ENCODE results near the gene ABCB8.

ABCB8 gene

GRCh38 chr7:151091988-151092387 lies 63.7 kb downstream of the ABCB8 start:
- no peak overlapping the region for H3K27ac ChIP-seq (ENCODE audit: low read depth in 2 of 2, low read length in 2 of 2)
- no peak overlapping the region for H3K4me3 ChIP-seq (ENCODE audit: low read length in 2 of 2)
- H3K4me1 ChIP-seq (ENCODE audit: control insufficient read depth in 2 of 2, insufficient read depth in 2 of 2, low read length in 2 of 2), result peaks cover 22 to 30% of the 10 kb centered on the region in 2 donors
- H3K36me3 ChIP-seq (ENCODE audit: control insufficient read depth in 2 of 2, insufficient read depth in 2 of 2, low read length in 2 of 2), result no peaks in the 10 kb centered on the region
- H3K9ac ChIP-seq (ENCODE audit: low read depth in 1 of 2, low read length in 2 of 2), result no peak overlapping the region
- H3K9me3 ChIP-seq (ENCODE audit: control insufficient read depth in 2 of 2, low read length in 2 of 2), result no peaks in the 10 kb centered on the region
- no peaks in the 10 kb centered on the region for H3K27me3 ChIP-seq (ENCODE audit: control insufficient read depth in 2 of 2, insufficient read depth in 2 of 2, low read length in 2 of 2)

GRCh38 chr7:151093748-151094147 lies 65.5 kb downstream of the ABCB8 start:
- Histone ChIP-seq H3K9ac (ENCODE audit: low read depth in 1 of 2, low read length in 2 of 2) (no peak overlapping the region), H3K4me1 (ENCODE audit: control insufficient read depth in 2 of 2, insufficient read depth in 2 of 2, low read length in 2 of 2) (peaks cover 8 to 17% of the 10 kb centered on the region in 2 donors), H3K4me3 (ENCODE audit: low read length in 2 of 2) (no peak overlapping the region), H3K27me3 (ENCODE audit: control insufficient read depth in 2 of 2, insufficient read depth in 2 of 2, low read length in 2 of 2) (no peaks in the 10 kb centered on the region), H3K27ac (ENCODE audit: low read depth in 2 of 2, low read length in 2 of 2) (no peak overlapping the region), H3K9me3 (ENCODE audit: control insufficient read depth in 2 of 2, low read length in 2 of 2) (no peaks in the 10 kb centered on the region), H3K36me3 (ENCODE audit: control insufficient read depth in 2 of 2, insufficient read depth in 2 of 2, low read length in 2 of 2) (no peaks in the 10 kb centered on the region)

GRCh38 chr7:151094675-151095074 lies 66.4 kb downstream of the ABCB8 start:
- no peak overlapping the region for H3K27ac ChIP-seq (ENCODE audit: low read depth in 2 of 2, low read length in 2 of 2)
- peaks cover 3 to 12% of the 10 kb centered on the region in 2 donors for H3K4me1 ChIP-seq (ENCODE audit: control insufficient read depth in 2 of 2, insufficient read depth in 2 of 2, low read length in 2 of 2)
- no peaks in the 10 kb centered on the region for H3K36me3 ChIP-seq (ENCODE audit: control insufficient read depth in 2 of 2, insufficient read depth in 2 of 2, low read length in 2 of 2)
- no peak overlapping the region for H3K4me3 ChIP-seq (ENCODE audit: low read length in 2 of 2)
- H3K27me3 ChIP-seq (ENCODE audit: control insufficient read depth in 2 of 2, insufficient read depth in 2 of 2, low read length in 2 of 2), result no peaks in the 10 kb centered on the region
- H3K9me3 ChIP-seq (ENCODE audit: control insufficient read depth in 2 of 2, low read length in 2 of 2), result no peaks in the 10 kb centered on the region
- H3K9ac ChIP-seq (ENCODE audit: low read depth in 1 of 2, low read length in 2 of 2), result no peak overlapping the region

GRCh38 chr7:151095123-151095797 lies 67.0 kb downstream of the ABCB8 start:
- Histone ChIP-seq H3K36me3 (ENCODE audit: control insufficient read depth in 2 of 2, insufficient read depth in 2 of 2, low read length in 2 of 2) (no peaks in the 10 kb centered on the region), H3K4me1 (ENCODE audit: control insufficient read depth in 2 of 2, insufficient read depth in 2 of 2, low read length in 2 of 2) (peaks cover 0 to 10% of the 10 kb centered on the region in 2 donors), H3K4me3 (ENCODE audit: low read length in 2 of 2) (no peak overlapping the region), H3K9ac (ENCODE audit: low read depth in 1 of 2, low read length in 2 of 2) (no peak overlapping the region), H3K9me3 (ENCODE audit: control insufficient read depth in 2 of 2, low read length in 2 of 2) (no peaks in the 10 kb centered on the region), H3K27ac (ENCODE audit: low read depth in 2 of 2, low read length in 2 of 2) (no peak overlapping the region), H3K27me3 (ENCODE audit: control insufficient read depth in 2 of 2, insufficient read depth in 2 of 2, low read length in 2 of 2) (no peaks in the 10 kb centered on the region)

GRCh38 chr7:151095828-151096475 lies 67.7 kb downstream of the ABCB8 start:
- Histone ChIP-seq H3K4me3 (ENCODE audit: low read length in 2 of 2) (no peak overlapping the region), H3K9me3 (ENCODE audit: control insufficient read depth in 2 of 2, low read length in 2 of 2) (no peaks in the 10 kb centered on the region), H3K4me1 (ENCODE audit: control insufficient read depth in 2 of 2, insufficient read depth in 2 of 2, low read length in 2 of 2) (peaks cover 0 to 10% of the 10 kb centered on the region in 2 donors), H3K9ac (ENCODE audit: low read depth in 1 of 2, low read length in 2 of 2) (no peak overlapping the region), H3K36me3 (ENCODE audit: control insufficient read depth in 2 of 2, insufficient read depth in 2 of 2, low read length in 2 of 2) (no peaks in the 10 kb centered on the region), H3K27me3 (ENCODE audit: control insufficient read depth in 2 of 2, insufficient read depth in 2 of 2, low read length in 2 of 2) (no peaks in the 10 kb centered on the region), H3K27ac (ENCODE audit: low read depth in 2 of 2, low read length in 2 of 2) (no peak overlapping the region)

Data from mucosa of rectum (tissue), 2 donors.